Measurements from ENCODE around the gene COL12A1. TPM values are rescaled to one million over a fixed set of nuclear protein-coding genes. Genes with fewer than 3 reads are reported as not detected.

The COL12A1 gene
- total RNA-seq, 3 donors from 2014 or later (not counting 1 experiment from before 2014, with no cell fraction given): 0.25 TPM; not detected in 2

DNA sequence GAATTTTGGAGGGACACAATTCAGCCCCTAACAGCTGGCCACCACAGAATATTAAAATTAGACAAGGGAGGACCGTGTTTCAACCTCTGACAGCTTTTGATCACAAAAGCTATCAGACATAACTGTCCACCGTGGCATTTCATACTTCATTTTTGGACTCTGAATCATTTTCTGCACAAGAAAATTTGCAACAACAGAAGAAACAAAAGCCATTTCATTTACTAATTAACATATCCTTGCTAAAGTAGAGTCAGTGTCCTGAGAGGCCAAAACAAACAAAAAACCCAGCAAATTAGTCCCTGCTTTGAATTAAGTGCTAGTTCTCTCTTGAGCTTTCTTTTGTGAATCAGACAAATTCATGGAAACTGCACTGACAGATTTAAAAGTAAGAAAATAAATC, 17.6 kb upstream of the COL12A1 start:
- H3K27me3 ChIP-seq (ENCODE audit: control insufficient read depth, insufficient read depth, low read length): no peaks in the 10 kb centered on the region
- H3K27me3 Mint-ChIP-seq (ENCODE audit: low read depth in 2 of 2): peaks cover 24 to 68% of the 10 kb centered on the region in 2 donors
- H3K27ac ChIP-seq (ENCODE audit: low read length): no peak overlapping the region
- H3K4me1 ChIP-seq (ENCODE audit: control insufficient read depth, insufficient read depth, low read length): no peaks in the 10 kb centered on the region
- no peaks in the 10 kb centered on the region for H3K36me3 Mint-ChIP-seq
- intact Hi-C loops (cut with micrococcal nuclease): no loop called here
- H3K4me1 Mint-ChIP-seq: no peaks in the 10 kb centered on the region
- no peak overlapping the region for H3K27ac Mint-ChIP-seq
- no peak for ATAC-seq
- H3K9me3 Mint-ChIP-seq: no peaks in the 10 kb centered on the region
- no peak overlapping the region for H3K4me3 ChIP-seq (ENCODE audit: low read length)
- TF ChIP-seq, protein P1, sequence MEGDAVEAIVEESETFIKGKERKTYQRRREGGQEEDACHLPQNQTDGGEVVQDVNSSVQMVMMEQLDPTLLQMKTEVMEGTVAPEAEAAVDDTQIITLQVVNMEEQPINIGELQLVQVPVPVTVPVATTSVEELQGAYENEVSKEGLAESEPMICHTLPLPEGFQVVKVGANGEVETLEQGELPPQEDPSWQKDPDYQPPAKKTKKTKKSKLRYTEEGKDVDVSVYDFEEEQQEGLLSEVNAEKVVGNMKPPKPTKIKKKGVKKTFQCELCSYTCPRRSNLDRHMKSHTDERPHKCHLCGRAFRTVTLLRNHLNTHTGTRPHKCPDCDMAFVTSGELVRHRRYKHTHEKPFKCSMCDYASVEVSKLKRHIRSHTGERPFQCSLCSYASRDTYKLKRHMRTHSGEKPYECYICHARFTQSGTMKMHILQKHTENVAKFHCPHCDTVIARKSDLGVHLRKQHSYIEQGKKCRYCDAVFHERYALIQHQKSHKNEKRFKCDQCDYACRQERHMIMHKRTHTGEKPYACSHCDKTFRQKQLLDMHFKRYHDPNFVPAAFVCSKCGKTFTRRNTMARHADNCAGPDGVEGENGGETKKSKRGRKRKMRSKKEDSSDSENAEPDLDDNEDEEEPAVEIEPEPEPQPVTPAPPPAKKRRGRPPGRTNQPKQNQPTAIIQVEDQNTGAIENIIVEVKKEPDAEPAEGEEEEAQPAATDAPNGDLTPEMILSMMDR (IDR thresholded peaks at IDR 0.05): no peak
- 80% methylated on average over 2 of the region's 2 CpGs for WGBS (ENCODE audit: insufficient coverage)
- H3K36me3 ChIP-seq (ENCODE audit: control insufficient read depth, insufficient read depth, low read length): no peaks in the 10 kb centered on the region
- DNase-seq: no peak
- no peaks in the 10 kb centered on the region for H3K9me3 ChIP-seq (ENCODE audit: control insufficient read depth, insufficient read depth, low read length)
- no peak overlapping the region for H3K4me3 Mint-ChIP-seq

DNA sequence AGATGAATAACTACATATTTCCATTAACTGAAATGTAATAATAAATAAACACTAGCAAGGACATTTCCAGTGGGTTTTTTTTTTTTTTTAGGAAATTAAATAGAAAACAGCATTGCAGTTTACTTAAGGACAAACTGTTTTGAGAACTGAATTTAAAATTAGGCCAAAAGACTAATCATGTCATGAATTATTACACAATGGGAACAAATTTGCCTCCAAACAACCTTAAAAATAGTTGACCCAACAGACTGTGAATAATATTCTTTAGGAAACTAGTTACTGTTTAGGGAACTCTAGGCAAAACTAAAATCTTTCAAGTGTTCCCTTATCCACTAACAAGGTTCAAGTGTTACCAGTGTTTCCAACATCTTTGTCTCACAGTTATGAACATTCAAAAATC, 16.4 kb upstream of the COL12A1 start:
- Mint-ChIP-seq H3K9me3 (no peaks in the 10 kb centered on the region), H3K4me3 (no peak overlapping the region), H3K36me3 (no peaks in the 10 kb centered on the region), H3K27ac (no peak overlapping the region), H3K27me3 (ENCODE audit: low read depth in 2 of 2) (peaks cover 21 to 70% of the 10 kb centered on the region in 2 donors), H3K4me1 (no peaks in the 10 kb centered on the region)
- TF ChIP-seq, protein P1 (IDR thresholded peaks at IDR 0.05): no peak
- Histone ChIP-seq H3K36me3 (ENCODE audit: control insufficient read depth, insufficient read depth, low read length) (no peaks in the 10 kb centered on the region), H3K27me3 (ENCODE audit: control insufficient read depth, insufficient read depth, low read length) (no peaks in the 10 kb centered on the region), H3K27ac (ENCODE audit: low read length) (no peak overlapping the region), H3K4me3 (ENCODE audit: low read length) (no peak overlapping the region), H3K9me3 (ENCODE audit: control insufficient read depth, insufficient read depth, low read length) (no peaks in the 10 kb centered on the region), H3K4me1 (ENCODE audit: control insufficient read depth, insufficient read depth, low read length) (no peaks in the 10 kb centered on the region)
- intact Hi-C loops (cut with micrococcal nuclease): no loop called here
- DNase-seq: no peak
- no peak for ATAC-seq

DNA sequence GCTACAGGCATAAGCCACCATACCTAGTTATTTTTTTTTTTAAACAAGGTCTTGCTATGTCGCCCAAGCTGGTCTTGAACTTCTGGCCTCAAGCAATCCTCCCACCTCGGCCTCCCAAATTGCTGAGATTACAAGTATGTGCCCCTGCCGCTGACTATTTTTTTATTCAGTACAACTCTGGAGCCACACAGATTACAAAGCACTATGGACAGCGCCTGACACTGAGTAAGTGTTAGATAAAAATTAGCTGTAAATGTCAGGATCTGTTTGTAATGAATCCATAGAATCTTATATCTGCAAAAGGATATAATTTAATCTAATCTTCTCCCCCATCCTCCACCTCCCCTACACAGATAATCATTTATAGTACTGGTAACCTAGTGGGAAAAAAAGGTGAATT, 15.3 kb upstream of the COL12A1 start:
- Mint-ChIP-seq H3K4me3 (no peak overlapping the region), H3K4me1 (no peaks in the 10 kb centered on the region), H3K27ac (no peak overlapping the region), H3K27me3 (ENCODE audit: low read depth in 2 of 2) (peaks cover 19 to 76% of the 10 kb centered on the region in 2 donors), H3K36me3 (no peaks in the 10 kb centered on the region), H3K9me3 (no peaks in the 10 kb centered on the region)
- intact Hi-C loops (cut with micrococcal nuclease): no loop called here
- no peak for ATAC-seq
- no peaks in the 10 kb centered on the region for H3K9me3 ChIP-seq (ENCODE audit: control insufficient read depth, insufficient read depth, low read length)
- no peak for DNase-seq
- no peaks in the 10 kb centered on the region for H3K4me1 ChIP-seq (ENCODE audit: control insufficient read depth, insufficient read depth, low read length)
- no peaks in the 10 kb centered on the region for H3K27me3 ChIP-seq (ENCODE audit: control insufficient read depth, insufficient read depth, low read length)
- TF ChIP-seq, protein P1 (IDR thresholded peaks at IDR 0.05): no peak
- H3K4me3 ChIP-seq (ENCODE audit: low read length): no peak overlapping the region
- H3K27ac ChIP-seq (ENCODE audit: low read length): no peak overlapping the region
- WGBS (ENCODE audit: insufficient coverage): 78% methylated on average over 2 of the region's 4 CpGs
- no peaks in the 10 kb centered on the region for H3K36me3 ChIP-seq (ENCODE audit: control insufficient read depth, insufficient read depth, low read length)

DNA sequence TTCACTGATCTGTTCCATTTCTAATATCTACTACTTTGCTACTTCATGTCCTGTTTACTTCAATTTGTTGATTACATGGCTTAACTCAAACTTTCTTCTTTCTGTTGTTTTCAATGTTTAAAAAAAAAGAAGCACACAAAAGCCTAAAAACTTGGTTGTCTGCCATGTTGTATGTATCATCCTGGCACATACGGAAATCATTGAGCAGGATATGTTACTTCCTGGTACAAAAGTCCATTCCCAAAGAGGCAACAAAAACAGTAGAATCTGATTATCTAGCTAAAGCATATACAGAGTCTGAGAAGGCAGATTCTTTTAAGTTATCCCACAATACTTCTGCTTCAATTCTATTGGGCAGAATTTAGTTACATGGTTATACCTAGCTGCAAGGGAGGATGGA, 14.5 kb upstream of the COL12A1 start:
- no peak for DNase-seq
- Mint-ChIP-seq H3K27me3 (ENCODE audit: low read depth in 2 of 2) (peaks cover 17 to 76% of the 10 kb centered on the region in 2 donors), H3K27ac (no peak overlapping the region), H3K4me3 (no peak overlapping the region), H3K36me3 (no peaks in the 10 kb centered on the region), H3K9me3 (no peaks in the 10 kb centered on the region), H3K4me1 (no peaks in the 10 kb centered on the region)
- no peaks in the 10 kb centered on the region for H3K9me3 ChIP-seq (ENCODE audit: control insufficient read depth, insufficient read depth, low read length)
- 94% methylated on average over 1 of the region's 1 CpG for WGBS (ENCODE audit: insufficient coverage)
- no peak overlapping the region for H3K4me3 ChIP-seq (ENCODE audit: low read length)
- no peaks in the 10 kb centered on the region for H3K36me3 ChIP-seq (ENCODE audit: control insufficient read depth, insufficient read depth, low read length)
- no peak overlapping the region for H3K27ac ChIP-seq (ENCODE audit: low read length)
- H3K27me3 ChIP-seq (ENCODE audit: control insufficient read depth, insufficient read depth, low read length): no peaks in the 10 kb centered on the region
- ATAC-seq: no peak
- H3K4me1 ChIP-seq (ENCODE audit: control insufficient read depth, insufficient read depth, low read length): no peaks in the 10 kb centered on the region
- TF ChIP-seq, protein P1 (IDR thresholded peaks at IDR 0.05): no peak
- intact Hi-C loops (cut with micrococcal nuclease): no loop called here
